DMS53 treated with DMSO at 0.1 percent for 48 hours (cell line): Measurements from ENCODE around the gene SMAD4.
A peak's percentile ranks its signal among the peaks of the same experiment; 100 is the strongest.
"Not testable (repeated sequence)": the region's sequence is repeated elsewhere in the genome, so short reads cannot be mapped to it uniquely, and the experiment has no call there.

Source experiments
- DNase-seq: peaks from one replicate; lab custom pipeline; 2025; ENCODE audit not compliant: unreplicated experiment; lab: John Stamatoyannopoulos, UW

Gene SMAD4

GRCh38 chr18:51029694-51030536 is at the start of gene SMAD4:
Gene SMAD4, plus strand, starts transcription at chr18:51030213. Its CDS starts 16,834 bp downstream, at chr18:51047047.
- DNase-seq, result peak; percentile 97

- no peak for DNase-seq
Observed at GRCh38 chr18:50981381-50981780, 48.6 kb upstream of the SMAD4 start.

GRCh38 chr18:50982086-50982801 is 47.8 kb upstream of the SMAD4 start:
- no peak for DNase-seq

- no peak for DNase-seq
Observed at GRCh38 chr18:50982802-50983179, 47.2 kb upstream of the SMAD4 start.

GRCh38 chr18:50986360-50987087 is 43.5 kb upstream of the SMAD4 start:
- DNase-seq, result no peak

- no peak for DNase-seq
Observed at GRCh38 chr18:50987261-50987660, 42.8 kb upstream of the SMAD4 start.

GRCh38 chr18:50989711-50990110 is 40.3 kb upstream of the SMAD4 start:
- DNase-seq, result no peak

- DNase-seq, result no peak
Observed at GRCh38 chr18:50992351-50992762, 37.7 kb upstream of the SMAD4 start.

- DNase-seq, result no peak
Observed at GRCh38 chr18:50994031-50994430, 36.0 kb upstream of the SMAD4 start.

GRCh38 chr18:51003174-51003573 is 26.8 kb upstream of the SMAD4 start:
- not testable (repeated sequence) for DNase-seq

- no peak for DNase-seq
Observed at GRCh38 chr18:51006061-51006818, 23.8 kb upstream of the SMAD4 start.

GRCh38 chr18:51006948-51007789 is 22.8 kb upstream of the SMAD4 start:
- DNase-seq, result no peak

GRCh38 chr18:51007790-51008139 is 22.2 kb upstream of the SMAD4 start:
- DNase-seq, result no peak

- peak; percentile 96 for DNase-seq
Observed at GRCh38 chr18:51009072-51009471, 20.9 kb upstream of the SMAD4 start.

- no peak for DNase-seq
Observed at GRCh38 chr18:51010218-51010617, 19.8 kb upstream of the SMAD4 start.

GRCh38 chr18:51011709-51012108 is 18.3 kb upstream of the SMAD4 start:
- no peak for DNase-seq

GRCh38 chr18:51012441-51012840 is 17.6 kb upstream of the SMAD4 start:
- DNase-seq, result no peak

GRCh38 chr18:51013259-51013658 is 16.8 kb upstream of the SMAD4 start:
- no peak for DNase-seq

- no peak for DNase-seq
Observed at GRCh38 chr18:51017140-51017879, 12.7 kb upstream of the SMAD4 start.
